Activated T-cell treated with anti-CD3 and anti-CD28 coated beads, Interleukin-2, amount 50 U/mL, for 1 hour (primary cell): ENCODE results near the gene CNTN5.

Source experiments
- DNase-seq: peaks from one replicate; pipeline ENCODE4 v3.0.0-alpha.2; 2020

Gene CNTN5

DNA sequence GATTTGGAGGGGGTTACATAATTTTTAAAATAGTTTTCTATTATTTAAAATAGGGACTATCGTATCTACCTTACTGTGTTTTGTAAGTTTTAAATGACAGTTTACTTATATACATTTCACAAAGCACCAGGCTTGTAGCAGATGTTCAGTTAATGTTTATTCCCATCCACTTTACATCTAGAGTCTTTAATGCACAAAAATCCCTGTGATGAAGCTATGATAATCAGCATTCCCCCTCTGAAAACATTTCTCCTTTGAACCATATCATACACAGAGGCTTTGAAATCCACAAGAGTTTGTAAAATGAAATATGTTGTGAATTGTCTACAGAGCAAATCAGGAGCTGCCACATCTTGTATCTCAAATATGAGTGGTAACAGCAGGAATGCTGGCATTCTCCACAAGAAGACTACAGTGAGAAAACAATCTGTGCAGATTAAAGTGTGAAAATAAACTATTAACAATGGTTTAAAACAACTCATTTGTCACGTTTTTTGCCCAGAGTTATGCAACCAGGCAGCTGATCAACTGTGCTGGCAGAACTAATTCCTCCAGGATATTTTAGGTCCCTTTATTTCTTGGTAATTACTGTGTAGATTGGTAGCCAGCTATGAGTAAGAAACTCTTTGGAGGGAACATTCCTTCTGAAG lies 967.2 kb downstream of the CNTN5 start:
- no peak for DNase-seq

GRCh38 chr11:99988471-99988837 lies 967.7 kb downstream of the CNTN5 start:
- no peak for DNase-seq

DNA sequence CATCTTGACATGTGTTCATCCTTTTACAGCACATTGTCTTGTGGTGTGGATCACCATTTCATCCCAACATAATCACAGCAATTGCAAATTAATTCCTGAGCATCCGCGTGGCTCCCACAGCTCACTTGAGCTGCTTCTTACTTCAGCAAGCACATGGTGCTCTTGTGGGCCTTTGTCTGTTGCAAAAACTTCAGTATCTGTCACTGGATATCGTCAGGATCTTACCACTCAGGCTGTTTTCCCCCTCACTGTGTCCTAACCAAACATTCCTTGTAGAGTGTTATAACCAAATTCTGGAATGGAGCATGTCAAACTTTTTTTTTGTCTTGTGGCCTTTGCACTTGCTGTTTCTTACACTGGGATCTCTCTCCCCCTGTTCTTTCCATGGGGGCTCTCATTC lies 983.2 kb downstream of the CNTN5 start:
- no peak for DNase-seq

DNA sequence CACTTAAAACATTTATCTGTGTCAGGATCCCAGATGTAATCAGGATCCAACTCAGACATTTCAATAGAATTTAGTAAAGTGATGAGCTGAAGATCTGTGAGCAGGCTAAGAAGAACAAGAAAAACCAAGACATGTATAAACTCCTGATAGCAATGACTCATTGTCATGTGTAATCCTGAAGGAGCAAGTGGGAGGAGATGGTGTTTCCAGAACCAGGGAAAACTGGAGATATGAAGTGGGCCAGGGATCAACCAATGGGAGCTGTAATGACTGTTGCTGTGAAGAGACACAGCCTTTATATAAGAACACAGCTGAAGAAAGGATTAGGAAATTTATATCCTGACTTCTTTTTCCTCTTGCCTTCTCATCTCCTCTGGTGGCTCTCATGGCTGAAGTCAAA lies 983.8 kb downstream of the CNTN5 start:
- DNase-seq = no peak

DNA sequence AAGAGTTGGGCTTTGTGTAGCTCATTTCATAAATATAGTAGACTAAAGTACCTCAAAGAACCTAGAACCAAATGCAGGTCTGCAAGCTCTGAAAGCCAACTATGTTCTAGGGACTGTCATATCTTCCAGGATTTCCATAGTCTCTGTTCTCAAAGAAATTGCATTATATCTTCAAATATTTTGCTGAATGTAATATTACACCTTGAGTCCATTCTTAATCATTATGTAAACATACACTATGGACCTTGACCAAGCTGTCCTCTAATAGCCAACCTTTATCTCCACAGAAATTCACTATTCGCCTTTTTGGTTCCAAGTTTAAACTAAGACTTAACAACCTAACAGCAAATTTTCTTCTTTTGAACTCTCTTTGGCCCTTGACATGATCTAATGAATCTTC lies 987.7 kb downstream of the CNTN5 start:
- no peak for DNase-seq

- DNase-seq = no peak
Observed at GRCh38 chr11:100009728-100010127, 989.0 kb downstream of the CNTN5 start.

- no peak for DNase-seq
Observed at GRCh38 chr11:100010393-100010792, 989.6 kb downstream of the CNTN5 start.

GRCh38 chr11:100011697-100012096 lies 990.9 kb downstream of the CNTN5 start:
- DNase-seq = no peak

DNA sequence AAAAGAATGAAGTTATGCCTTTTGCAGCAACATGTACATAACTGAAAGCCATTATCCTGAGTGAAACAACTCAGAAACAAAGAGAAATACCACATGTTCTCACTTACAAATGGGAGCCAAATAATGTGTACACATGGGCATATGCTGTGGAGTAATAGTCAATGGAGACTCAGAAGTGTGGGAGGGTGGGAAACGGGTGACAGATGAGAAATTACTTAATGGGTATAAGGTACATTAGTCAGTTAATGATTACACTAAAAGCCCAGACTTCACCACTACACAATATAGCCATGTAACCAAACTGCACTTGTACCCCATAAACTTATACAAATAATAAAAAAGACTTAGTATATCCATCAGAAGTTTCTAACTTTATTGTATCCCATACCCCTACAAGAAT lies 992.3 kb downstream of the CNTN5 start:
- no peak for DNase-seq

GRCh38 chr11:100031973-100032372 lies 1011.2 kb downstream of the CNTN5 start:
- no peak for DNase-seq

- DNase-seq = no peak
Observed at GRCh38 chr11:100061006-100061405, 1040.3 kb downstream of the CNTN5 start.

DNA sequence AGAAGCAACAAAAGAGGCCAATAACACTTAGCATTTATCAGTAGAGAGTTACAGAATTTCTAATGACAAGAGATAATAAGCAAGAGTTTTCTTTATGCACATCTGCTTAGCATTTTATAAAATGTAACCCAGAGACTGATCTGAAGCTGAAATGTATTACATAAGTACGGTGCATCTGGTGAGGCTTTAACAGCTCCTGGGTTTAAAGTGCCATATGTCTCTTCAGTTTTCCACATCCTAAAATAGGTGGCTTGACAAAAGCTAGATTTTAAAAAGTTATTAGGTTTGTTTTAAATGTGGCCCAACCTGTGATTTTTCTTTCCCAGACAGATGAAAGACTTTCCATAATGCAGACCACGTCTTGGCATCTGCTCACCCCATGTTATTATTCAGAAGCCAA lies 1045.7 kb downstream of the CNTN5 start:
- no peak for DNase-seq

GRCh38 chr11:100068116-100068515 lies 1047.4 kb downstream of the CNTN5 start:
- no peak for DNase-seq

GRCh38 chr11:100072131-100072530 lies 1051.4 kb downstream of the CNTN5 start:
- no peak for DNase-seq

DNA sequence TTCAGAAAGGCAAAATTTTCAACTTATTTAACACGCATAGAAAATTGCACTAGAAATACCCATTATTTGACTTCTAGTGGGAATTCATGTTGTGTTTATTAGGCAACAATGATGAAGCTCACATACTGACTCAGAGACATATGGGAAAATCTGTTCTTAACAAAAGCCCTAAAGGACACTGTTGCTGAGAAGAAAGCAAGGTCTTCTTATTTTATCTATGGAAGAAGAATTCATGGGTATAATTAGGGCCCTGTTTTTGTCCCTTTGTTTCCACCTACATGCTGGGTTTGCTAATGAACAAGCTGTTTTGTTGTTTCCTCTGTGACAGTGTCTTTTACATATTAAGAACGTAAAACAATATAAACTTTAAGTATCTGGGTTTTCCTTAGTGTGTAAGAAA lies 1059.6 kb downstream of the CNTN5 start:
- DNase-seq = no peak

GRCh38 chr11:100080821-100081220 lies 1060.1 kb downstream of the CNTN5 start:
- DNase-seq = no peak

DNA sequence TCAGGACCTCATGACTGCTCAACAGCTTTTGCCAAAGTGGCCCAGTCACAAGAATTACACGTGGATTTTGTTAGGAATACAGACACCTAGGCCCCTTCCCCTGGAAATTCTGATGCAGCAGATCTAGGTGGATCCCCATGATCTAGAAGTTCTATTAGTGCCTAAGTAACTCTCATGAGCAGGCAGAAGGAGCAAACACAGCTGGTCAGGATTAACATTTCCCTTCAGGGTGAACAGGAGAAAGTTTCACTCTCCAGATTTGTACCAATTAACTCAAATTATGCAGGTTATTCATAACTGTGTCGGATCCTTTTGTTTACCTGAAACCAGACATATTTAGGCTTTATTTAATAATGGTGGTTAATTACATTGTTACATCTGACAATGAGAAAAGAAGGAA lies 1072.9 kb downstream of the CNTN5 start:
- no peak for DNase-seq

DNA sequence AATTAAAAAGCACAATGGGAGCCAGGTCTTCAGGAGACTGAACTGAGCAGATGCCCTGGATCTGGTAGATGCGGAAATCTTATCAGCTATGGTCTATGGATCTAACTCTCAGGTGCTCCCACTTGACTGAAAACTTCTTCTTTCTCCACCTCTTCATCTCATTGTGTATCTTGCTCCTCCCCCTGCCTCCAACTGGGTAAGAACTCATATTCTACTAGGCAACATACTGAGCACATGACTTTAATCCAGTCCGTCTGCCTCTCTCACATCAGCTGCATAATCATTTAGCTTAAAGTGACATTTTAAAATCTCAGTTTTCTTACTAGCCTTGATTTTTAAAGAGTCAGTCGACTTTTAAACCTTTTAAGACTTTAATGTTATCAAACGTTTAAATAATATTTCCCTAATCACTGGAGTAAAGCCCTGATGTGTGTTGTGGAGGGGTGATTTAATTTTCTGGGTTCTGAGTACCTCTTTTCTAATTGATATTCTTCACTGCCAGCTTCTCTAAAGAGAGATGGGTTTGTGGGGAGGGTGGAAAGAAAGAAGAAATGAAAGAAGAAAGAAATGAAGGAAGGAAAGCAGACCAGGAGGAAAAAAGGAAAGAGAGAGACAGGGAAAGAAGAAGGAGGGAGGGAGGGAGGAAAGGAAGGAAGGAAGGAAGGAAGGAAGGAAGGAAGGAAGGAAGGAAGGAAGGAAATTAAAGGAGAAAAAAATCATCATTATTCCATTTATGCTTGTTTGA lies 1073.5 kb downstream of the CNTN5 start:
- no peak for DNase-seq

GRCh38 chr11:100095809-100096208 lies 1075.1 kb downstream of the CNTN5 start:
- no peak for DNase-seq

- no peak for DNase-seq
Observed at GRCh38 chr11:100098560-100098959, 1077.8 kb downstream of the CNTN5 start.

DNA sequence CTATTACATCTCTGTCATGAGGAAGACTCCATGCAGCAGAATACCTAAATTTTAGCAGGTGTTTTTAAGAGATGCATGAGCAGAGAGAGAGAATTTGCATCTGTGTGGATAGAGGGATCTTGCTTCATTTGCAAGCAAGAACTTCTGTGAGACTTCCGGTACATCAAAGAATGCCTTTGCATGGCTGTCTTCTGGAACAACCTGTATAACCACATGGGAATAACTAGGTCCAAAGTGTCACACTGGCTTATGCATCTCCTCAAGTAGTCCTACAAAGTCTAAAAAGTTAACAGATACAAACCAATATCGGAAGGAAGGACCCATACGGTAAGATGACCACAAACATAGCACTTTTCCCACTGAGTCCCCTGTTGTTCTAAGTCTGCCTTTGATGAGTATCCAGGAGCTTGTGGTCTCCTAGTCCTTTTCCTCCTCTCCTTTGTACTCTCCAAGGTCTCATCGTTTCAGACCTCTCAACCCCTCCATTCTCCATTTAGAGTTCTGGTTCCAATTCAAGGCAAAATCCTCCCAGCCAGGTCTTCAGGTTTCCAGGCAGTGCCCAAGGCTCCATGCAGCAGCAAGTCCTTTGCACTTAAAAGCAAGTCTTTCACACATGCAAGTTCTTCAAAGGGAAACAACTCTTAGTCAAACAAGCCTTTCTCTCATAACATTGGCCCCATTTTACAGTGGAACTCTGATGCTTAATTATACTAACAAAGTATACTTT lies 1084.7 kb downstream of the CNTN5 start:
- DNase-seq = no peak

DNA sequence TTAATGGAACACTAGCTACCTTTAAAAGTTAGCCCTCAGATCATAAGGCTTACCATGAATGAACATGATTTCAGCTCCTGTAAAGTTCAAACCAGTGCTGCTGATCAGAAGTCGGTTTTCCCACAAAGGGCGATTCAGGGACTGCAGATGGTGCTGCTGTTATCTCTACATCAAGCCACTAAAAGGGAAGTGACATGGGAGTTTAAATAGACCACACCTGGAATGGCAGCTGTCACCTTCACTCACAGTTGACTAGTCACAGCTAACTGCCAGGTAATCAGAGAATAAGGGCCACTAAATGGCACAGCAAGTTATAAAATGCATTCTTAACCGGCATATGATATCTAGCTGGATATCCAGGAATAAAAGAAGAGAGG lies 1085.2 kb downstream of the CNTN5 start:
- no peak for DNase-seq

- no peak for DNase-seq
Observed at GRCh38 chr11:100119176-100119575, 1098.4 kb downstream of the CNTN5 start.

DNA sequence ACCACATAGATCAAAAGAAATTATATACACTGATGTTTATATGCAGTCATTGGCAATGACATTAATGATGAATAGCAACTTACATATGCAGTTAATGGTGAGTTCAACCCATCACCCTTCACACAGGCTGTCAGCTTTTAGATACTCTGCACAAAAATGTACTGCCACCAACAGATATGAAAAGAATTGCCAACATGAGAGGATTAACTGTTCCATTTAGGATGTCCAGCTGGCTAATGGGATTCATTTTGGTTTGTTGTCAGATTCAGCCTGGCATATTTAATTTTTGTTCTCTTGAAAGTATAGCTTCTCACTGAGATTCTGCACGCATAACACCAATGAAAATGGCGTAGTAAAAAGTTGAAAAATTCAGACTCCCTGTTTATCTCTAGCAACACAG lies 1112.4 kb downstream of the CNTN5 start:
- DNase-seq = no peak
